A549 (cell line): ENCODE data around the gene ZNF622.

Source experiments
- BHLHE40 ChIP-seq: IDR thresholded peaks from 2 replicates; pipeline ENCODE4 v1.6.1; 2012; ENCODE audit warnings: low read depth, low read length, inconsistent platforms
- CEBPB ChIP-seq, 2 experiments: fragments of >200 bp in 1 of 2; sonication (Bioruptor Twin) in 1 of 2; formaldehyde crosslinking in 1 of 2; IDR thresholded peaks; 2 replicates each; pipeline ENCODE4 v1.6.1; 2012 to 2016
- CTCF ChIP-seq: fragments of >200 bp; sonication (Bioruptor Twin); formaldehyde crosslinking; IDR thresholded peaks from 3 replicates; pipeline ENCODE4 v1.5.1; 2016
- MAX ChIP-seq: IDR thresholded peaks from 2 replicates; pipeline ENCODE4 v1.6.1; 2012
- REST ChIP-seq: fragments of 200-600 bp; sonication (generic); IDR thresholded peaks from 2 replicates; pipeline ENCODE4 v1.6.1; 2016; ENCODE audit warnings: antibody characterized with exemption, mild to moderate bottlenecking, moderate library complexity
- SMC3 ChIP-seq: fragments of >200 bp; sonication (Bioruptor Twin); formaldehyde crosslinking; IDR thresholded peaks from 3 replicates; pipeline ENCODE4 v1.6.1; 2018; ENCODE audit warnings: inconsistent platforms

GRCh38 chr5:16484081-16484480, 18.5 kb upstream of the ZNF622 start:
- TF ChIP-seq BHLHE40 (no peak), CTCF (no peak), SMC3 (no peak), REST (no peak), MAX (no peak), CEBPB (IDR thresholded peaks at IDR 0.05) (no peak)
